ENCODE data around the gene LIMS1.

DNA sequence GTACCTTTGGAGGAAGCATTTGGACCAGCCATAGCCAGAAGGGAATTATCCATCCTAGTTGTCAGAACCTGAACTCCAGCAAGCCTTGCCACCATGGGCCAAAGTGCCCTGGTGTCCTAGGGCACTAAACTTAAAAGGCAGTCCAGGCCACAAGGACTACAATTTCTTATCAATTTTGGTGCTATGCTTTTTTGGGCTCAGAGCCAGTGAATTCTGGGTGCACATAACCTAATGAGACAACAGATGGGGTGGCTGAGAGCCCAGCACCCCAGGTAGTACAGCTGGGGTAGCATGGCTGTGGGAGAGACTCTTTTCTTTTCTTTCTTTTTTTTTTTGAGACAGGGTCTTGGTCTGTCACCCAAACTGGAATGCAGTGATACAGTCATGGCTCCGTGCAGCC is 170.6 kb downstream of the LIMS1 start:
- TF ChIP-seq, protein P1, sequence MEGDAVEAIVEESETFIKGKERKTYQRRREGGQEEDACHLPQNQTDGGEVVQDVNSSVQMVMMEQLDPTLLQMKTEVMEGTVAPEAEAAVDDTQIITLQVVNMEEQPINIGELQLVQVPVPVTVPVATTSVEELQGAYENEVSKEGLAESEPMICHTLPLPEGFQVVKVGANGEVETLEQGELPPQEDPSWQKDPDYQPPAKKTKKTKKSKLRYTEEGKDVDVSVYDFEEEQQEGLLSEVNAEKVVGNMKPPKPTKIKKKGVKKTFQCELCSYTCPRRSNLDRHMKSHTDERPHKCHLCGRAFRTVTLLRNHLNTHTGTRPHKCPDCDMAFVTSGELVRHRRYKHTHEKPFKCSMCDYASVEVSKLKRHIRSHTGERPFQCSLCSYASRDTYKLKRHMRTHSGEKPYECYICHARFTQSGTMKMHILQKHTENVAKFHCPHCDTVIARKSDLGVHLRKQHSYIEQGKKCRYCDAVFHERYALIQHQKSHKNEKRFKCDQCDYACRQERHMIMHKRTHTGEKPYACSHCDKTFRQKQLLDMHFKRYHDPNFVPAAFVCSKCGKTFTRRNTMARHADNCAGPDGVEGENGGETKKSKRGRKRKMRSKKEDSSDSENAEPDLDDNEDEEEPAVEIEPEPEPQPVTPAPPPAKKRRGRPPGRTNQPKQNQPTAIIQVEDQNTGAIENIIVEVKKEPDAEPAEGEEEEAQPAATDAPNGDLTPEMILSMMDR (IDR thresholded peaks at IDR 0.05): no peak
- TF ChIP-seq POLR2A (IDR thresholded peaks at IDR 0.05) (no peak), EP300 (IDR thresholded peaks at IDR 0.05) (no peak), POLR2AphosphoS5 (IDR thresholded peaks at IDR 0.05) (no peak)

Measured in stomach (tissue), 4 donors.